HFFc6 (cell line): ENCODE data around the gene KRT27. TPM values are rescaled to one million over a fixed set of nuclear protein-coding genes. Genes with fewer than 3 reads are reported as not detected.

Experiments
- DNase-seq: peaks from one replicate; pipeline ENCODE4 v3.0.0-alpha.2; 2018
- H3K27ac Mint-ChIP-seq: 2 replicates; pipeline ENCODE4 v1.8.0; 2020; ENCODE audit warnings: mild to moderate bottlenecking, mixed read lengths
- H3K27me3 Mint-ChIP-seq: 2 replicates; pipeline ENCODE4 v1.8.0; 2021; ENCODE audit warnings: mild to moderate bottlenecking, moderate library complexity, mixed read lengths; ENCODE audit not compliant: insufficient read depth
- H3K36me3 Mint-ChIP-seq: 2 replicates; pipeline ENCODE4 v1.8.0; 2021; ENCODE audit warnings: low read depth, mixed read lengths
- H3K4me1 Mint-ChIP-seq: 2 replicates; pipeline ENCODE4 v1.8.0; 2020; ENCODE audit warnings: low read depth, mixed read lengths
- H3K4me3 Mint-ChIP-seq: 2 replicates; pipeline ENCODE4 v1.8.0; 2020; ENCODE audit warnings: mild to moderate bottlenecking, moderate library complexity, mixed read lengths
- H3K9me3 Mint-ChIP-seq: 2 replicates; pipeline ENCODE4 v1.8.0; 2020; ENCODE audit warnings: mild to moderate bottlenecking, mixed read lengths
- CTCF ChIP-seq: fragments of 200-600 bp; sonication (generic); IDR thresholded peaks from 2 replicates; pipeline ENCODE4 v1.5.0; 2021; ENCODE audit warnings: antibody characterized with exemption, mild to moderate bottlenecking
- total RNA-seq, 6 experiments: library from RNA; stranded (reverse); fragmentation: NEBNext Ultra II Directional; extraction: Animal tissue kit (Norgen Biotek cat#: 25700); gene quantifications; 2 replicates in 1 of 6; 3 replicates in 5 of 6; pipeline ENCODE4 v1.2.3, GENCODE V29; 2021

Gene KRT27
- total RNA-seq, 6 experiments from 2014 or later, result not detected

- DNase-seq, result peak; percentile 36
- Mint-ChIP-seq H3K27ac (no peak overlapping the region), H3K4me3 (0 out of 2 replicates have a peak overlapping the region, but pooled peaks have one; percentile 3), H3K36me3 (peaks cover 23% of the 10 kb centered on the region), H3K27me3 (no peaks in the 10 kb centered on the region; the same call in 1 of the 2 replicates), H3K9me3 (no peaks in the 10 kb centered on the region), H3K4me1 (peaks cover 47% of the 10 kb centered on the region)
- no peak for TF ChIP-seq CTCF
Observed at GRCh38 chr17:40813804-40814203, 31.5 kb upstream of the KRT27 start.

- Mint-ChIP-seq H3K36me3 (peaks cover 14% of the 10 kb centered on the region), H3K4me1 (peaks cover 39% of the 10 kb centered on the region), H3K27me3 (peaks cover 6% of the 10 kb centered on the region; the same call in 1 of the 2 replicates), H3K9me3 (no peaks in the 10 kb centered on the region), H3K4me3 (no peak overlapping the region), H3K27ac (no peak overlapping the region)
- no peak for TF ChIP-seq CTCF
- DNase-seq, result no peak
Observed at GRCh38 chr17:40812639-40813038, 30.3 kb upstream of the KRT27 start.

- no peak for TF ChIP-seq CTCF
- peaks cover 21% of the 10 kb centered on the region for H3K27me3 Mint-ChIP-seq
- no peaks in the 10 kb centered on the region for H3K9me3 Mint-ChIP-seq
- H3K4me1 Mint-ChIP-seq, result peaks cover 29% of the 10 kb centered on the region
- no peak overlapping the region for H3K27ac Mint-ChIP-seq
- H3K36me3 Mint-ChIP-seq, result no peaks in the 10 kb centered on the region
- no peak overlapping the region for H3K4me3 Mint-ChIP-seq
- no peak for DNase-seq
Observed at GRCh38 chr17:40810494-40810893, 28.1 kb upstream of the KRT27 start.

GRCh38 chr17:40809721-40810421 lies 27.5 kb upstream of the KRT27 start:
- no peak for DNase-seq
- 0 out of 2 replicates have a peak, but pooled peaks cover 5% of the 10 kb centered on the region for H3K9me3 Mint-ChIP-seq
- peaks cover 23% of the 10 kb centered on the region for H3K27me3 Mint-ChIP-seq
- no peak overlapping the region for H3K27ac Mint-ChIP-seq
- H3K4me1 Mint-ChIP-seq, result peaks cover 29% of the 10 kb centered on the region
- H3K36me3 Mint-ChIP-seq, result no peaks in the 10 kb centered on the region
- TF ChIP-seq CTCF, result no peak
- no peak overlapping the region for H3K4me3 Mint-ChIP-seq

- H3K4me1 Mint-ChIP-seq, result peaks cover 23% of the 10 kb centered on the region
- no peaks in the 10 kb centered on the region for H3K36me3 Mint-ChIP-seq
- H3K27me3 Mint-ChIP-seq, result peaks cover 28% of the 10 kb centered on the region
- H3K9me3 Mint-ChIP-seq, result 0 out of 2 replicates have a peak, but pooled peaks cover 5% of the 10 kb centered on the region
- H3K4me3 Mint-ChIP-seq, result no peak overlapping the region
- DNase-seq, result no peak
- TF ChIP-seq CTCF, result no peak
- no peak overlapping the region for H3K27ac Mint-ChIP-seq
Observed at GRCh38 chr17:40806131-40806530, 23.8 kb upstream of the KRT27 start.
